Smooth muscle cell of the coronary artery (primary cell): ENCODE results near the gene BRMS1L. TPM values are rescaled to one million over a fixed set of nuclear protein-coding genes. Genes with fewer than 3 reads are reported as not detected.

Source experiments
- total RNA-seq: library from RNA; depleted of rRNA; stranded (reverse); fragments of >200 nt; gene quantifications from 2 replicates; pipeline ENCODE4 v1.2.3, GENCODE V29; 2014; ENCODE audit warnings: low replicate concordance

BRMS1L gene
- 2.6 and 3.0 TPM in 2 replicates for total RNA-seq

DNA sequence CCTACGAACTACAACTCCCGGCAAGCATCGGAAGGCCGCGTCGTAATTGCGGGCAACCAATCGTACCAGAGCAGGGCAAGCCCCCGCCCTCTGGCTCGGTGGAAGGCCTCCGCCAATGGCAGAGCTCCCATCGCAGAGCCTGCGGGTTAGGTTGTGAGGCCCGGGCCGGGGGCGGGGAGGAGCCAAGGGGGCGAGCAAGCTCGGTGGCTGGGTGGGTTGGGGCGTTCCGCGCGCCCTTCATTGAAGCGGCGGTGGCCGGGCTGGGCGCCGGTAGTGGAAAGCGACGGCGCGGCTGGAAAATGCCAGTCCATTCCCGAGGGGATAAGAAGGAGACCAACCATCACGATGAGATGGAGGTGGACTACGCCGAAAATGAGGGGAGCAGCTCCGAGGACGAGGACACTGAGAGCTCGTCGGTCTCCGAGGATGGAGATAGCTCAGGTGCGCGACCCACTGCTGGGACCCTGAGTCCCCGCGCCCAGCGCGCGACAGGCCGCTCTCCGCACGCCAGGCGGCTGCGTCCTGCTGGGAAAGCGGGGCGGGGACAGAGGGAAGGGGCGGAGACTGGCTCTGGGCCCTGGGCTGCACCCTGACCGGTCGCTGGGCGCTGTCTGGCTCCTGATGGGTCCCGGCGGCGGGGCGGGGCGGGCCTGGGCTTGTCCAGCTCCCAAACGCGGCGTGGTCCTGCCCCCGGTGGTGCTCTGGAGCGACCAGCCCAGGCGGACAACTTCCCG lies at the start of gene BRMS1L:
Gene BRMS1L, plus strand, starts transcription at position 121 of the 734 bp plus-strand sequence. Its CDS starts 179 bp downstream, at position 300.

DNA sequence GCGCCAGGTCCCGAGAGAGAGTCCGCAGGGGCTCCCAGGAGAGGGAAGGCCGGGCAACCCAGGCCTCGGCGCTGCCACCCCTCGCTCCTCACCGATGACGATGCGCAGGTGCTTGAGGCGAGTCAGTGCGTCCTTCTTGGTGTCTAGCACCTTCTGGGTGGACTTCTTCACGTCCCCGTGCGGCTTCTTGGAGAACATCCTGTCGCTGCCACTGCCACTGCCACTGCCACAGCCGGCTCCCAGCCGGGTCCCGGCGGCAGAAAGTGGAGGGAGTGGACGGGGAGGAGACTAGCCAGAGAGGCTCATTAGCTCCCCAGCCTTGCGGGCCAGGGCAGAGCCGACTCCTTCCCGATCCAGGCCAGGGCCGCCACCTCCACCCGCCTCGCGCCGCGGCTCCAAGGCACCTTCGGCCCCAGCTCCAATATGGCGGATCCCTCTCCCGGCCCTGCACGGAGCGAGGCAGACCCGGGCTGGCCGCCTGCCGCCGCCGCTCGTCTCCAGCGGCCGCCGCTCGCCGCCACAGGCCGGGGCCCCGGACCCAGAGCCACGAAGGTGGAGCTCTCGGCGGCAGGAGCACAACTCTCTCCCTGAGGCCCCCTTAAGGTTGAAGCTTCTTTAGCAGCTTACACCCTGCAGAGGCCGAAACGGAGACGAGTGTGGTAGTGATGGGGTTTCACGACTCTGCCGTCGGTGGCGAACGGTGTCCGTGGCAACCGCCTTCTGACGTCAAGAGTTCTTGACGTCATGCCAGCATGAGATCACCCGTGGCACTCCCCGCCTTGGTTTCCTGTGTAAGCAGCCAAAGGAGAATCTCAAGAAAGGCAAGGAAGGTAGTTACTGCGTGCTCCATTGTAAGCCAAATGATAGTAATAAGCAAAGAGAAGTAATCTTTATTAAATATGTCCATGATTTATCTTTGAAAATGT lies 17.2 kb upstream of the BRMS1L start, which contains the start of gene RALGAPA1:
Gene RALGAPA1, minus strand, starts transcription at position 658 of the 926 bp plus-strand sequence. Its CDS starts 460 bp downstream, at position 198.

Other genes with a start within 250 kb of the BRMS1L start
- gene RALGAPA1, start 17.0 kb upstream of the BRMS1L start, total RNA-seq, result 16.1 and 20.2 TPM in 2 replicates